Endothelial cell (in vitro differentiated cells): ENCODE data around the gene ALG9. TPM values are rescaled to one million over a fixed set of nuclear protein-coding genes. Genes with fewer than 3 reads are reported as not detected.
A peak's percentile ranks its signal among the peaks of the same experiment; 100 is the strongest.

Experiments used
- DNase-seq: peaks from one replicate; pipeline ENCODE4 v3.0.0; 2021; ENCODE audit warnings: low spot score
- H3K27ac Mint-ChIP-seq: one replicate; pipeline ENCODE4 v1.8.0; 2021; ENCODE audit warnings: mixed read lengths, inconsistent platforms; ENCODE audit not compliant: unreplicated experiment
- H3K27me3 Mint-ChIP-seq: one replicate; pipeline ENCODE4 v1.8.0; 2021; ENCODE audit warnings: mild to moderate bottlenecking, moderate library complexity, mixed read lengths, inconsistent platforms; ENCODE audit not compliant: unreplicated experiment
- H3K36me3 Mint-ChIP-seq: one replicate; pipeline ENCODE4 v1.8.0; 2021; ENCODE audit warnings: mild to moderate bottlenecking, low read depth, mixed read lengths, inconsistent platforms; ENCODE audit not compliant: unreplicated experiment
- H3K4me1 Mint-ChIP-seq: one replicate; pipeline ENCODE4 v1.8.0; 2021; ENCODE audit warnings: mild to moderate bottlenecking, mixed read lengths, inconsistent platforms; ENCODE audit not compliant: unreplicated experiment
- H3K4me3 Mint-ChIP-seq: one replicate; pipeline ENCODE4 v1.8.0; 2021; ENCODE audit warnings: mild to moderate bottlenecking, mixed read lengths, inconsistent platforms; ENCODE audit not compliant: unreplicated experiment
- H3K9me3 Mint-ChIP-seq: one replicate; pipeline ENCODE4 v1.8.0; 2021; ENCODE audit warnings: mixed read lengths, inconsistent platforms; ENCODE audit not compliant: unreplicated experiment
- total RNA-seq: library from RNA; stranded (reverse); fragmentation: NEBNext Ultra II Directional; extraction: Animal tissue kit (Norgen Biotek cat#: 25700); gene quantifications from one replicate; pipeline ENCODE4 v1.2.1, GENCODE V29; 2021; ENCODE audit not compliant: unreplicated experiment
- TF ChIP-seq, protein P1 (sequence below): fragments of 200-600 bp; sonication (generic); IDR thresholded peaks from one replicate; pipeline ENCODE4 v1.5.0; 2021; ENCODE audit warnings: antibody characterized with exemption; ENCODE audit not compliant: unreplicated experiment

ALG9 gene
- total RNA-seq, 1 donor from 2014 or later, result 35.8 TPM

DNA sequence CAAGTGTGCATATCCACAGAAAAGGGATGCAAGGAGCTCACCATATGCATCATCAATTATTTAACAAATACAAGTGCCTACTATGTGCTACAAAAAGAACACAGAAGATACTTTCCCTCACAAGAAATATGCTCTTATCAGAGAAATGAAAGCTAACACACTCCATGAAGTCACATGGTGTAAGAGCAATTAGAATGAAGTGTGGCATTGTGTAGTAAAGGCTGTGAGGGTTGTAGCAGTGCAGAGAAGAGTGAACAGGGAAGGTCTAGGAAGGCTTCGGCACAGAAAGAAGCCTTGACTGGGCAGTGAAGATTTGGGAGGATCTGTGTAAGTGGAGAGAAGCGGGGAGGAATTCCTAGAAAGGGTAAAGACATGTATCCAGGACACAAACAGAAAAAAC lies 127.7 kb downstream of the ALG9 start:
- H3K9me3 Mint-ChIP-seq, result no peaks in the 10 kb centered on the region
- H3K36me3 Mint-ChIP-seq, result peaks cover 27% of the 10 kb centered on the region

DNA sequence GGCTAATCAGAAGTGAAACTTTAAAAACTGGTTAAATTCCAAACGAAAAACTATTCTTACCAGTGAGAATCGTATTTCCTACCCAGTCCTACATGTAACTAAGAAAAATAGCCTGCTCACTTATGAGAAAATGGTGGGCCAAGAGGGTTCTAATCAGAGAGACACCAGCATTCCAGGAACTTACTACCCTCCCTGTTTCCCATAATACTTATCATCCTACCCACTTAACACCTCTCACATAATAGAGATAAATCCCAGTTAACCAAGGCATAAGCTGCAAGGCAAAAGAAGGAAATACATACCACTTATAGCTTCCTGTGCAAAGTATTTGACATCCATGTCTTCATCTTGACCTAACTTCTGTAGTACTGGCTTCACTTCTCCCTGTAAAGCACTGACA lies 129.6 kb downstream of the ALG9 start:
- H3K27me3 Mint-ChIP-seq, result peaks cover 3% of the 10 kb centered on the region
- H3K27ac Mint-ChIP-seq, result no peak overlapping the region
- no peak for DNase-seq
- TF ChIP-seq, protein P1, sequence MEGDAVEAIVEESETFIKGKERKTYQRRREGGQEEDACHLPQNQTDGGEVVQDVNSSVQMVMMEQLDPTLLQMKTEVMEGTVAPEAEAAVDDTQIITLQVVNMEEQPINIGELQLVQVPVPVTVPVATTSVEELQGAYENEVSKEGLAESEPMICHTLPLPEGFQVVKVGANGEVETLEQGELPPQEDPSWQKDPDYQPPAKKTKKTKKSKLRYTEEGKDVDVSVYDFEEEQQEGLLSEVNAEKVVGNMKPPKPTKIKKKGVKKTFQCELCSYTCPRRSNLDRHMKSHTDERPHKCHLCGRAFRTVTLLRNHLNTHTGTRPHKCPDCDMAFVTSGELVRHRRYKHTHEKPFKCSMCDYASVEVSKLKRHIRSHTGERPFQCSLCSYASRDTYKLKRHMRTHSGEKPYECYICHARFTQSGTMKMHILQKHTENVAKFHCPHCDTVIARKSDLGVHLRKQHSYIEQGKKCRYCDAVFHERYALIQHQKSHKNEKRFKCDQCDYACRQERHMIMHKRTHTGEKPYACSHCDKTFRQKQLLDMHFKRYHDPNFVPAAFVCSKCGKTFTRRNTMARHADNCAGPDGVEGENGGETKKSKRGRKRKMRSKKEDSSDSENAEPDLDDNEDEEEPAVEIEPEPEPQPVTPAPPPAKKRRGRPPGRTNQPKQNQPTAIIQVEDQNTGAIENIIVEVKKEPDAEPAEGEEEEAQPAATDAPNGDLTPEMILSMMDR, result no peak
- peaks cover 7% of the 10 kb centered on the region for H3K4me1 Mint-ChIP-seq
- no peaks in the 10 kb centered on the region for H3K9me3 Mint-ChIP-seq
- no peak overlapping the region for H3K4me3 Mint-ChIP-seq
- peaks cover 27% of the 10 kb centered on the region for H3K36me3 Mint-ChIP-seq

More for the DNA sequence above, 127.7 kb downstream of the ALG9 start:
- DNase-seq, result no peak
- H3K27me3 Mint-ChIP-seq, result no peaks in the 10 kb centered on the region
- H3K27ac Mint-ChIP-seq, result no peak overlapping the region
- TF ChIP-seq, protein P1, result no peak
- H3K4me1 Mint-ChIP-seq, result no peaks in the 10 kb centered on the region
- H3K4me3 Mint-ChIP-seq, result no peak overlapping the region

DNA sequence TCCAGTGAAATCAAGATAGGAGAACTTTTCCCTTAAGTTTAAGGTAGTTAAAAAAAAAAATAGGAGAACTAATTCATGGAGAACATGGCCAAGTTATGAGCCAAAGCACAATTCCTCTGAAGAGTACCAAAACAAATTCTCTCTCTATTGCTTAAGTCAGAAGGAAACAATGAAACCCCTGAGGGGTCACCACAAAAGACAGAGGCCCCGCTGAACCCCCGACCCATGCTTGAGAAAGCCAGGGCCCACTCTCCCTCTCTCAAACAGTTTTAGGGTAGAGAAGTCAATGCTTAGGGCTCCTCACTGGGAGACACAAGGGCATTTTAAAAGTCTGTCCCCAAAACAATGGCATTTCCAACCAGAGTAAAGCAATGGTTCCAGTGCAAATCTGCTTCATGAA lies 132.1 kb downstream of the ALG9 start:
- Mint-ChIP-seq H3K4me3 (no peak overlapping the region), H3K4me1 (peaks cover 18% of the 10 kb centered on the region), H3K9me3 (no peaks in the 10 kb centered on the region), H3K27ac (no peak overlapping the region), H3K27me3 (peaks cover 7% of the 10 kb centered on the region), H3K36me3 (peaks cover 10% of the 10 kb centered on the region)
- TF ChIP-seq, protein P1, result no peak
- no peak for DNase-seq

DNA sequence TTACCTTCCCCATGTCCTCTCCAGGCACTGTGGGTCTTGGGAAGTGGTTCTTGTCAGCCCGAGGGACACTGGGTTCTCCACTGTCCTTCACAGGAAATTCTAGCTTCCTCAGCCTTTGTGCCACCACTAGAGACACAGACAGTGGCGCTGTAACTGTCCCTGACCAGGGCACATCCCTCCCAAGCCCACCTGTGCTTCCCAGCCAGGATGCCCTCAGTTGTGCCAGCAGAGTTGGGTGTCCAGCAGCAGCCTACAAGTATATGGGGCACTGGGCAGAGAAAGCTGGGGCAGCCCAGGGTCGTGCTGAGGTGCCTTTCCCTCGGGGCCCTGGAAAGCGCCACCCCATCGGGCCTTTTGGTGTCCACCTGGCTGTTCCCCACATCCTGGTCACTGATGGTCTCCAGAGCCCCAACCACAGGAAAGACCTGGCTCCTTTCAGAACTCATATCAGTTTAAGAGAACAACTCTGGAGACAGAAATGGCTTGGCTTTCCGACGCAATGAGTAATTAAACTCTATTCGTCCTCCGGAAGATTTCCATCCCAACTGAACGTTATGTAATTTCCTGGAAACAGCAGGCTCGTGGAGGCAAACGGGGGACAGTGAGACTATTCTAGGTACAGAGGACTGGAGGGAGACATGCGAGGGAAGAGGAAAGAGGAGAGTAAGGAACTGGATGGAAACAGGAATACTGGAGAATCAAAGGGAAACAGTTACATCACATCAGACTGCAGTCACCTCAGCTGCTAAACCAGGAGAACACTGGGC lies 133.8 kb downstream of the ALG9 start:
- peak overlapping the region; percentile 21 for H3K4me3 Mint-ChIP-seq
- DNase-seq, result no peak
- H3K27me3 Mint-ChIP-seq, result peaks cover 10% of the 10 kb centered on the region
- H3K36me3 Mint-ChIP-seq, result peaks cover 4% of the 10 kb centered on the region
- TF ChIP-seq, protein P1, result no peak
- peaks cover 18% of the 10 kb centered on the region for H3K4me1 Mint-ChIP-seq
- H3K27ac Mint-ChIP-seq, result peak overlapping the region; percentile 53
- H3K9me3 Mint-ChIP-seq, result no peaks in the 10 kb centered on the region

DNA sequence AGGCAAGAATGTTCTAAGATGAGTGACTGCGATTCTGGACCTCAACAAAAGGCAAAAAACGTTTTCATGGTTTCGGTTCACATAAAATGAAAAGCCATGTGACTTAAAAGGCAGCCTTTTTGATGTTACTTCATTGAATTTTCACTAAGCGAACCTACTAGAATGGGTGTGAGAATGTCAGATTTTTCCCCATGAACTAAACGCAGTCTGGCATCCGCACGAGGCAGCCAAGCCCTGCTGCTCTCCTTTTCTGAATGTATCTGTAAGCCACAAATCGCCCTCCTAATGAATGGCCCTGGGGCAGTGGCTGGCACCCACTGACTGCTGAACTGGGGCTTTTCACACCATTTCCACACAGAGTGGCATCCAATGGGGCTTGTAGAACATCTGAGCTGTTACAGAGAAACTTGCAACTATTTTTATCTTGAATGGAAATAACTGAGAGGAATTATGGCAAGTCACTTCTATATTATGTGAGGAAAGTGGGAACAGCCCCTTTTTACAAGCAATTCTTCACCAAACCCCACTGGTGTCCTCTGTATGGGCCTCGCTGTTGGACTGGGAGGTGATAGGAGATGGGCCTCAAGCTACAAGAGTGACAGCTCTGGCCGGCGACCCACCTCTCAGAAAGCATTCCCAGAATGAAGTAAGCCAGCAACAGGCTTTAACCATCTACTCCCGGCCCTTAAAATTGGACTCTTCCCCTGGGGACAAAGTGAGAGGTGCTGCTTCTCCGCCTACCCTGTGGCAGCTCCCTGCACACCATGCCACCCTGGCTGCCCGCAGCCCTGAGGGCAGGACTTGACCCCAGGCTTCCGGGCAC lies 134.5 kb downstream of the ALG9 start:
- H3K9me3 Mint-ChIP-seq, result no peaks in the 10 kb centered on the region
- peak overlapping the region; percentile 21 for H3K4me3 Mint-ChIP-seq
- no peak for DNase-seq
- H3K36me3 Mint-ChIP-seq, result peaks cover 4% of the 10 kb centered on the region
- H3K4me1 Mint-ChIP-seq, result peaks cover 18% of the 10 kb centered on the region
- H3K27me3 Mint-ChIP-seq, result peaks cover 10% of the 10 kb centered on the region
- H3K27ac Mint-ChIP-seq, result no peak overlapping the region
- TF ChIP-seq, protein P1, result no peak
